UCSD-AML1 (cell line): ENCODE results near the gene TAF4.
A peak's percentile ranks its signal among the peaks of the same experiment; 100 is the strongest.
"Not testable (repeated sequence)": the region's sequence is repeated elsewhere in the genome, so short reads cannot be mapped to it uniquely, and the experiment has no call there.

Experiments used
- DNase-seq: peaks from one replicate; lab custom pipeline; 2025; ENCODE audit not compliant: unreplicated experiment; lab: John Stamatoyannopoulos, UW

TAF4 gene, protein sequence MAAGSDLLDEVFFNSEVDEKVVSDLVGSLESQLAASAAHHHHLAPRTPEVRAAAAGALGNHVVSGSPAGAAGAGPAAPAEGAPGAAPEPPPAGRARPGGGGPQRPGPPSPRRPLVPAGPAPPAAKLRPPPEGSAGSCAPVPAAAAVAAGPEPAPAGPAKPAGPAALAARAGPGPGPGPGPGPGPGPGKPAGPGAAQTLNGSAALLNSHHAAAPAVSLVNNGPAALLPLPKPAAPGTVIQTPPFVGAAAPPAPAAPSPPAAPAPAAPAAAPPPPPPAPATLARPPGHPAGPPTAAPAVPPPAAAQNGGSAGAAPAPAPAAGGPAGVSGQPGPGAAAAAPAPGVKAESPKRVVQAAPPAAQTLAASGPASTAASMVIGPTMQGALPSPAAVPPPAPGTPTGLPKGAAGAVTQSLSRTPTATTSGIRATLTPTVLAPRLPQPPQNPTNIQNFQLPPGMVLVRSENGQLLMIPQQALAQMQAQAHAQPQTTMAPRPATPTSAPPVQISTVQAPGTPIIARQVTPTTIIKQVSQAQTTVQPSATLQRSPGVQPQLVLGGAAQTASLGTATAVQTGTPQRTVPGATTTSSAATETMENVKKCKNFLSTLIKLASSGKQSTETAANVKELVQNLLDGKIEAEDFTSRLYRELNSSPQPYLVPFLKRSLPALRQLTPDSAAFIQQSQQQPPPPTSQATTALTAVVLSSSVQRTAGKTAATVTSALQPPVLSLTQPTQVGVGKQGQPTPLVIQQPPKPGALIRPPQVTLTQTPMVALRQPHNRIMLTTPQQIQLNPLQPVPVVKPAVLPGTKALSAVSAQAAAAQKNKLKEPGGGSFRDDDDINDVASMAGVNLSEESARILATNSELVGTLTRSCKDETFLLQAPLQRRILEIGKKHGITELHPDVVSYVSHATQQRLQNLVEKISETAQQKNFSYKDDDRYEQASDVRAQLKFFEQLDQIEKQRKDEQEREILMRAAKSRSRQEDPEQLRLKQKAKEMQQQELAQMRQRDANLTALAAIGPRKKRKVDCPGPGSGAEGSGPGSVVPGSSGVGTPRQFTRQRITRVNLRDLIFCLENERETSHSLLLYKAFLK

GRCh38 chr20:62065674-62066338 is at the start of gene TAF4:
TSS of gene TAF4 (minus strand) at chr20:62065881. CDS start at chr20:62065810, 71 bp downstream.
- DNase-seq: peak; percentile 84

- no peak for DNase-seq
These were observed 49.2 kb upstream of the TAF4 start for GRCh38 chr20:62114894-62115293.

GRCh38 chr20:62112368-62112767 is 46.7 kb upstream of the TAF4 start:
- DNase-seq: no peak

GRCh38 chr20:62111148-62111547 is 45.5 kb upstream of the TAF4 start:
- no peak for DNase-seq

GRCh38 chr20:62105592-62105991 is 39.9 kb upstream of the TAF4 start:
- DNase-seq: no peak

GRCh38 chr20:62104791-62105345 is 39.2 kb upstream of the TAF4 start:
- no peak for DNase-seq

DNA sequence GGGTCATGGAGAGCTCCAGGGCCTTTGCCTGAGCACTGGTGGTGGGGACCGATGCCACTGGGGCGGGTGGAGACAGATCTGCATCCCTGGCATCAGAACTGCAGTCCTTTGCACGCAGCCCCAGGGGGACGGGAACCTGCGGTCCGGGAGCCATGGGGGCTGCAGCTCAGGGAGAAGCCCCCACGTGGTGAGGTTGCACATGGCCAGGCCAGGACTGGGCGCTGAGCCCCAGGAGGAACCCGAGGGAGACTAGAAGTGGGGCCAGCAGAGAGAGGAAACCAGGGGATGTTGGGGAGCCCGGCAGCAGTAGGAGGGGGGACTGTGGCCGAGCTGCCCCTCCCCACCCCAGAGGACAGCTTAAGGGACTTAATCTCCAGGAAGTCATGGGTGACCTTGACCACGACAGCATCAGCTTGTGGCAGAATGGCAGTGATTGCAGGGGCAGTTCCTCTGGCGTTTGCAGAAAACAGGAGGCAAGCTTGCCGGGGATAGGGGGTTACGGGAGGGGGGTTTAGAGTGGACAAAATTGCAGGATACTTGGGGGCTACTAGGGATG is 38.6 kb upstream of the TAF4 start:
- DNase-seq: no peak

GRCh38 chr20:62103508-62104233 is 38.0 kb upstream of the TAF4 start:
- DNase-seq: no peak

DNA sequence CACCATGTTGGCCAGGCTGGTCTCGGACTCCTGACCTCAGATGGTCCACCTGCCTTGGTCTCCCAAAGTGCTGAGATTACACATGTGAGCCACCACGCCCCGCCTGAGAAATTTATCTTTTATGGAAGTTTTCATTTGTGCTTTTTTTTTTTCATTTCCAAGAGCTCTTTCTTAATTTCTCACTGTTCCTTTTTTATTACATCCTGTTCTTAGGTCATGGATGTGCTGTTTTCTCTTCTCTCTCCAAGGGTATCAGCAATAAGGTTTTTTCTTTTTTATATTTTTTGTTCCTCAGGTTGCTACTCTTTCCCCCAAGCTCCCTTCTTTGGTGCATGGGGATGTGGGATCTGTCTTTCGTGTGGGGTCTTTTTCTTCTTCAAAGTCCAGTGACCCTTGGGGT is 35.4 kb upstream of the TAF4 start:
- DNase-seq: no peak

GRCh38 chr20:62097881-62098407 is 32.3 kb upstream of the TAF4 start:
- no peak for DNase-seq

GRCh38 chr20:62096421-62097380 is 31.0 kb upstream of the TAF4 start:
- no peak for DNase-seq

- DNase-seq: no peak
These were observed 23.7 kb upstream of the TAF4 start for GRCh38 chr20:62089393-62089792.

DNA sequence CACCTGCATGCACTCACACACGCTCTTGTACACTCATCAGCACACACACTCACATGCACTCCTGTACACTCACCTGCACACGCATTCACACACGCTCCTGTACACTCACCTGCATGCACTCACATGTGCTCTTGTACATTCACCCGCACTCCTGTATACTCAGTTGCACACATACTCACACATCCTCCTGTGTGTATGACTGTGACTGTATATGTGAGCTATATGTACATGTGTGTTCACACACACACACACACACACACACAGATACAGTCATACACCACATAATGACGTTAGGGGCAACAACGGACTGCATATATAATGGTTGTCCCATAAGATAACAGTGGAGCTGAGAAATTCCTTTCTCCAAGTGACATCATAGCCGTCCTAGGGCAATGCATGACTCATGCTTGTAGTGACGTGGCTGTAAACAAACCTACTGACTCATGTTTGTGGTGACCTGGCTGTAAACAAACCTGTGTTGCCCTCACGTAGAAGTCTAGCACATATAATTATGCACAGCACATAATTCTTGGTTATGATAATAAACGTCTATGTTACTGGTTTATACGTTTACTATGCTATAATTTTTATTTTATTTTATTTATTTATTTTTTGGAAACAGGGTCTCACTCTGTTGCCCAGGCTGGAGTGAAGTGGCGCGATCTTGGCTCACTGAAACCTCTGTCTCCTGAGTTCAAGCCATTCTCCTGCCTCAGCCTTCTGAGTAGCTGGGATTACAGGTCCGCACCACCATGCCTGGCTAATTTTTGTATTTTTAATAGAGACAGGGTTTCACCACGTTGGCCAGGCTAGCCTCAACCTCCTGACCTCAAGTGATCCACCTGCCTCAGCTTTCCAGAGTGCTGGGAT is 22.8 kb upstream of the TAF4 start:
- no peak for DNase-seq

- DNase-seq: no peak
These were observed 22.0 kb upstream of the TAF4 start for GRCh38 chr20:62087632-62088031.

GRCh38 chr20:62087227-62087626 is 21.5 kb upstream of the TAF4 start:
- DNase-seq: no peak

DNA sequence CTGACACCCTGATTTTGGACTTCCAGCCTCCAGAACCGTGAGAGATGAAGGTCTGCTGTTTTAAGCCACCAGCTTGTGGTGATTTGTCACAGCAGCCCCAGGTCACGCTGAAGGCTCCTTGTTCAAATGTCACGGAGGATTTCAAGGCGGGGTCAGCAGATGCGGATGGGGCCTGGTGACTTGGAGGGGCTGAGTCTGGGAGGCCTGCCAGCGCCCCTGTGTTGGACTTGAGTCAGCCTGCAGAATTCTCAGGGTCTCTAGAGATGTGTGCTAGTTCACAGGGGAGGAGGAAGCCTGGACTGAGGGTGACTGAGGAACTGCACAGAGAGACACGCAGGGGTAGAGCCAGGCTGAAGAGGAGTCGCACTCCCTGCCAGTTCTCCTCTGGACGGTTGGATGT is 19.5 kb upstream of the TAF4 start:
- no peak for DNase-seq

GRCh38 chr20:62084224-62084623 is 18.5 kb upstream of the TAF4 start:
- DNase-seq: not testable (repeated sequence)
